Trophoblast cell (in vitro differentiated cells and primary cell): Measurements from ENCODE around the gene PDRG1.

Experiments used
- DNase-seq, 2 donors: peaks; one replicate each; pipeline ENCODE4 v3.0.0-alpha.2; 2016
- H2AFZ ChIP-seq: 2 replicates; pipeline ENCODE4 v1.6.1; 2013; ENCODE audit warnings: low read length, moderate library complexity, mild to moderate bottlenecking; ENCODE audit not compliant: insufficient read depth, poor library complexity
- H2AK5ac ChIP-seq: 2 replicates; pipeline ENCODE4 v1.6.1; 2013; ENCODE audit warnings: mild to moderate bottlenecking, low read length
- H2BK120ac ChIP-seq: 2 replicates; pipeline ENCODE4 v1.6.1; 2013; ENCODE audit warnings: low read length, mild to moderate bottlenecking, moderate library complexity; ENCODE audit not compliant: insufficient read depth, poor library complexity
- H2BK12ac ChIP-seq: 2 replicates; pipeline ENCODE4 v1.6.1; 2013; ENCODE audit warnings: mild to moderate bottlenecking, low read length, moderate library complexity
- H2BK5ac ChIP-seq: 2 replicates; pipeline ENCODE4 v1.6.1; 2013; ENCODE audit warnings: low read length, low read depth, moderate library complexity, mild to moderate bottlenecking; ENCODE audit not compliant: poor library complexity
- H3K14ac ChIP-seq: 2 replicates; pipeline ENCODE4 v1.6.1; 2013; ENCODE audit warnings: mild to moderate bottlenecking, low read length
- H3K18ac ChIP-seq: 2 replicates; pipeline ENCODE4 v1.6.1; 2013; ENCODE audit warnings: mild to moderate bottlenecking, low read length
- H3K23ac ChIP-seq: 2 replicates; pipeline ENCODE4 v1.6.1; 2013; ENCODE audit warnings: low read length
- H3K27ac ChIP-seq: 2 replicates; pipeline ENCODE4 v1.5.1; 2013; ENCODE audit warnings: low read depth, mild to moderate bottlenecking, inconsistent platforms, low read length, moderate library complexity
- H3K27me3 ChIP-seq: 2 replicates; pipeline ENCODE4 v1.6.1; 2013; ENCODE audit warnings: inconsistent platforms, mild to moderate bottlenecking, low read length, moderate library complexity; ENCODE audit not compliant: insufficient read depth
- H3K36me3 ChIP-seq, 2 experiments: 1 replicate in 1 of 2; 2 replicates in 1 of 2; pipeline ENCODE4 v1.6.1; 2013; ENCODE audit warnings: low read length in 2 of 2, mild to moderate bottlenecking in 2 of 2, moderate library complexity in 1 of 2; ENCODE audit not compliant: insufficient read depth in 2 of 2, control insufficient read depth in 1 of 2
- H3K4ac ChIP-seq: 2 replicates; pipeline ENCODE4 v1.6.1; 2013; ENCODE audit warnings: low read depth, mild to moderate bottlenecking, low read length, moderate library complexity
- H3K4me1 ChIP-seq, 2 experiments: 1 replicate in 1 of 2; 2 replicates in 1 of 2; pipeline ENCODE4 v1.6.1; 2013; ENCODE audit warnings: low read length in 2 of 2, mild to moderate bottlenecking in 2 of 2, moderate library complexity in 1 of 2; ENCODE audit not compliant: insufficient read depth in 2 of 2, control insufficient read depth in 1 of 2
- H3K4me2 ChIP-seq: 2 replicates; pipeline ENCODE4 v1.6.1; 2013; ENCODE audit warnings: inconsistent platforms, mild to moderate bottlenecking, low read length, moderate library complexity
- H3K4me3 ChIP-seq: 2 replicates; pipeline ENCODE4 v1.5.1; 2013; ENCODE audit warnings: mild to moderate bottlenecking, low read depth, low read length, inconsistent platforms
- H3K79me1 ChIP-seq: one replicate; pipeline ENCODE4 v1.6.1; 2013; ENCODE audit warnings: low read length
- H3K79me2 ChIP-seq: 2 replicates; pipeline ENCODE4 v1.6.1; 2013; ENCODE audit warnings: low read length, mild to moderate bottlenecking; ENCODE audit not compliant: control insufficient read depth, insufficient read depth, poor library complexity
- H3K9ac ChIP-seq: 2 replicates; pipeline ENCODE4 v1.6.1; 2013; ENCODE audit warnings: mild to moderate bottlenecking, low read length
- H3K9me3 ChIP-seq: 2 replicates; pipeline ENCODE4 v1.6.1; 2013; ENCODE audit warnings: low read depth, mild to moderate bottlenecking, control low read depth, inconsistent platforms, low read length; ENCODE audit not compliant: insufficient read depth
- H4K12ac ChIP-seq: 2 replicates; pipeline ENCODE4 v1.6.1; 2013; ENCODE audit warnings: low read depth, mild to moderate bottlenecking, low read length, moderate library complexity
- H4K8ac ChIP-seq: 2 replicates; pipeline ENCODE4 v1.6.1; 2013; ENCODE audit warnings: low read depth, mild to moderate bottlenecking, low read length, moderate library complexity
- H4K91ac ChIP-seq: one replicate; pipeline ENCODE4 v1.6.1; 2013; ENCODE audit warnings: low read depth, mild to moderate bottlenecking, low read length, moderate library complexity
- WGBS: extraction: QIAGEN DNeasy Blood & Tissue Kit; methylation state at CpG from one replicate; pipeline ENCODE4 v1.1.7; 2013; ENCODE audit warnings: missing lambda C conversion rate; ENCODE audit not compliant: insufficient read length, insufficient coverage; ENCODE audit errors: extremely low coverage; 5-methylcytosine and 5-hydroxymethylcytosine counted together

The PDRG1 gene

GRCh38 chr20:31954500-31954899 is 2.7 kb upstream of the PDRG1 start:
- Histone ChIP-seq H3K4me1 (peaks cover 0 to 9% of the 10 kb centered on the region in 2 experiments), H3K4me2 (no peak overlapping the region), H2AK5ac (no peak overlapping the region), H3K9me3 (peaks cover 3% of the 10 kb centered on the region), H3K23ac (no peak overlapping the region), H3K18ac (no peak overlapping the region), H3K27ac (no peak overlapping the region), H3K4ac (no peak overlapping the region), H3K14ac (no peak overlapping the region), H2BK5ac (no peak overlapping the region), H3K79me1 (peaks cover 4% of the 10 kb centered on the region), H3K79me2 (peaks cover 8% of the 10 kb centered on the region), H3K36me3 (peaks cover 0 to 2% of the 10 kb centered on the region in 2 experiments), H4K91ac (no peak overlapping the region), H3K27me3 (no peaks in the 10 kb centered on the region), H4K8ac (no peak overlapping the region), H2BK12ac (no peak overlapping the region), H3K9ac (no peak overlapping the region), H4K12ac (no peak overlapping the region), H2AFZ (no peak overlapping the region), H3K4me3 (no peak overlapping the region), H2BK120ac (no peak overlapping the region)
- no peak for DNase-seq
- WGBS = no CpG with 5 or more reads among the region's 1 CpG

GRCh38 chr20:31953556-31954148 is 1.8 kb upstream of the PDRG1 start:
- H3K4me3 ChIP-seq = no peak overlapping the region
- no peak for DNase-seq
- H2AK5ac ChIP-seq = no peak overlapping the region
- peaks cover under 1 to 3% of the 10 kb centered on the region in 2 experiments for H3K36me3 ChIP-seq
- peaks cover 8% of the 10 kb centered on the region for H3K79me2 ChIP-seq
- H2BK120ac ChIP-seq = no peak overlapping the region
- H3K4ac ChIP-seq = no peak overlapping the region
- H3K4me2 ChIP-seq = no peak overlapping the region
- no peak overlapping the region for H3K9ac ChIP-seq
- H3K14ac ChIP-seq = no peak overlapping the region
- H3K79me1 ChIP-seq = peaks cover 4% of the 10 kb centered on the region
- H3K23ac ChIP-seq = no peak overlapping the region
- peaks cover 0 to 9% of the 10 kb centered on the region in 2 experiments for H3K4me1 ChIP-seq
- H3K9me3 ChIP-seq = peaks cover 3% of the 10 kb centered on the region
- WGBS = no CpG with 5 or more reads among the region's 6 CpGs
- no peak overlapping the region for H2BK12ac ChIP-seq
- no peak overlapping the region for H3K18ac ChIP-seq
- no peak overlapping the region for H2AFZ ChIP-seq
- H3K27me3 ChIP-seq = no peaks in the 10 kb centered on the region
- no peak overlapping the region for H4K8ac ChIP-seq
- H4K12ac ChIP-seq = no peak overlapping the region
- no peak overlapping the region for H2BK5ac ChIP-seq
- H4K91ac ChIP-seq = no peak overlapping the region
- H3K27ac ChIP-seq = no peak overlapping the region

GRCh38 chr20:31951203-31951529 is 680 bp downstream of the PDRG1 start:
- Histone ChIP-seq H3K4ac (peak overlapping the region; percentile 87), H3K36me3 (peaks cover 15 to 27% of the 10 kb centered on the region in 2 experiments), H3K4me1 (peaks cover 0 to 9% of the 10 kb centered on the region in 2 experiments), H2AFZ (peak overlapping the region; percentile 93), H3K79me1 (peaks cover 4% of the 10 kb centered on the region), H3K9me3 (peaks cover 7% of the 10 kb centered on the region), H4K8ac (peak overlapping the region; percentile 95), H3K4me3 (peak overlapping the region; percentile 90), H3K79me2 (peaks cover 8% of the 10 kb centered on the region), H2BK12ac (no peak overlapping the region), H2BK120ac (no peak overlapping the region), H2AK5ac (no peak overlapping the region), H3K27ac (no peak overlapping the region), H3K9ac (peak overlapping the region; percentile 96), H3K27me3 (no peaks in the 10 kb centered on the region), H4K12ac (peak overlapping the region; percentile 76), H4K91ac (peak overlapping the region; percentile 60), H3K14ac (peak overlapping the region; percentile 72), H2BK5ac (no peak overlapping the region), H3K18ac (no peak overlapping the region), H3K4me2 (peak overlapping the region; percentile 64), H3K23ac (no peak overlapping the region)
- DNase-seq = no peak
- no CpG with 5 or more reads among the region's 6 CpGs for WGBS

GRCh38 chr20:31949877-31950646 is 1.8 kb downstream of the PDRG1 start:
- no peak overlapping the region for H3K23ac ChIP-seq
- no peak overlapping the region for H4K8ac ChIP-seq
- no peak overlapping the region for H4K91ac ChIP-seq
- no peaks in the 10 kb centered on the region for H3K27me3 ChIP-seq
- DNase-seq = no peak
- H3K9me3 ChIP-seq = peaks cover 9% of the 10 kb centered on the region
- no peak overlapping the region for H2AFZ ChIP-seq
- H3K9ac ChIP-seq = no peak overlapping the region
- peaks cover 0 to 9% of the 10 kb centered on the region in 2 experiments for H3K4me1 ChIP-seq
- H3K14ac ChIP-seq = no peak overlapping the region
- H2AK5ac ChIP-seq = no peak overlapping the region
- H3K4ac ChIP-seq = no peak overlapping the region
- H3K18ac ChIP-seq = no peak overlapping the region
- no peak overlapping the region for H4K12ac ChIP-seq
- no CpG with 5 or more reads among the region's 9 CpGs for WGBS
- H3K27ac ChIP-seq = no peak overlapping the region
- H3K36me3 ChIP-seq = peaks cover 26 to 38% of the 10 kb centered on the region in 2 experiments
- H2BK12ac ChIP-seq = no peak overlapping the region
- no peak overlapping the region for H3K4me2 ChIP-seq
- peaks cover 8% of the 10 kb centered on the region for H3K79me2 ChIP-seq
- H3K4me3 ChIP-seq = no peak overlapping the region
- peaks cover 4% of the 10 kb centered on the region for H3K79me1 ChIP-seq
- H2BK5ac ChIP-seq = no peak overlapping the region
- no peak overlapping the region for H2BK120ac ChIP-seq
